ENCODE results near the gene STK38L.

DNA sequence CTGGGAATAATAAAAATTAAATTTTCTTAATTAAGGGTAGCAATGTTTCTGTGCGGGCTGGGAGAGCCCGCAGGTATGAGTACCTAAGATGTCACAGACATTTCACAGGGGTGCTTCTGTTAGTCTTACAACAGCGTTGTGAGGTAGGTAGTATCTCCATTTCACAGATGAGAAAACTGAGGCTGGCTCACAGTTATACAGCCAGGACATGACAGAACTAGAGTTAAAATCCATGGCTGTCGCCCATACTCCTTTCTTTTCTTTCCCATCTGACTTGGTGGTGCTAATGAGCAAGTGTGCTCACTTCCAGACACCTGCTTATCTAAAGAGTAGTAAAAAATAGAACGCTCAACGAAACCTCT lies 90.6 kb downstream of the STK38L start:
- TF ChIP-seq EZH2 (IDR thresholded peaks at IDR 0.05; ENCODE audit: low read length, missing control alignments), result no peak
- TF ChIP-seq, protein P1, sequence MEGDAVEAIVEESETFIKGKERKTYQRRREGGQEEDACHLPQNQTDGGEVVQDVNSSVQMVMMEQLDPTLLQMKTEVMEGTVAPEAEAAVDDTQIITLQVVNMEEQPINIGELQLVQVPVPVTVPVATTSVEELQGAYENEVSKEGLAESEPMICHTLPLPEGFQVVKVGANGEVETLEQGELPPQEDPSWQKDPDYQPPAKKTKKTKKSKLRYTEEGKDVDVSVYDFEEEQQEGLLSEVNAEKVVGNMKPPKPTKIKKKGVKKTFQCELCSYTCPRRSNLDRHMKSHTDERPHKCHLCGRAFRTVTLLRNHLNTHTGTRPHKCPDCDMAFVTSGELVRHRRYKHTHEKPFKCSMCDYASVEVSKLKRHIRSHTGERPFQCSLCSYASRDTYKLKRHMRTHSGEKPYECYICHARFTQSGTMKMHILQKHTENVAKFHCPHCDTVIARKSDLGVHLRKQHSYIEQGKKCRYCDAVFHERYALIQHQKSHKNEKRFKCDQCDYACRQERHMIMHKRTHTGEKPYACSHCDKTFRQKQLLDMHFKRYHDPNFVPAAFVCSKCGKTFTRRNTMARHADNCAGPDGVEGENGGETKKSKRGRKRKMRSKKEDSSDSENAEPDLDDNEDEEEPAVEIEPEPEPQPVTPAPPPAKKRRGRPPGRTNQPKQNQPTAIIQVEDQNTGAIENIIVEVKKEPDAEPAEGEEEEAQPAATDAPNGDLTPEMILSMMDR (conservative IDR thresholded peaks at IDR 0.05 in 1 of 2, IDR thresholded peaks at IDR 0.05 in 1 of 2; ENCODE audit: low read depth in 1 of 2, low read length in 2 of 2), result no peak

All from fibroblast of lung (primary cell).